HG03378 (cell line): ENCODE results near the gene GET3.
"Not testable (repeated sequence)": the region's sequence is repeated elsewhere in the genome, so short reads cannot be mapped to it uniquely, and the experiment has no call there.

Experiments
- ATAC-seq: cut with Tn5 transposase; IDR thresholded peaks from one replicate; pipeline ENCODE4 v1.9.1; 2021; ENCODE audit warnings: mild to moderate bottlenecking, moderate library complexity; ENCODE audit not compliant: unreplicated experiment

Gene GET3

DNA sequence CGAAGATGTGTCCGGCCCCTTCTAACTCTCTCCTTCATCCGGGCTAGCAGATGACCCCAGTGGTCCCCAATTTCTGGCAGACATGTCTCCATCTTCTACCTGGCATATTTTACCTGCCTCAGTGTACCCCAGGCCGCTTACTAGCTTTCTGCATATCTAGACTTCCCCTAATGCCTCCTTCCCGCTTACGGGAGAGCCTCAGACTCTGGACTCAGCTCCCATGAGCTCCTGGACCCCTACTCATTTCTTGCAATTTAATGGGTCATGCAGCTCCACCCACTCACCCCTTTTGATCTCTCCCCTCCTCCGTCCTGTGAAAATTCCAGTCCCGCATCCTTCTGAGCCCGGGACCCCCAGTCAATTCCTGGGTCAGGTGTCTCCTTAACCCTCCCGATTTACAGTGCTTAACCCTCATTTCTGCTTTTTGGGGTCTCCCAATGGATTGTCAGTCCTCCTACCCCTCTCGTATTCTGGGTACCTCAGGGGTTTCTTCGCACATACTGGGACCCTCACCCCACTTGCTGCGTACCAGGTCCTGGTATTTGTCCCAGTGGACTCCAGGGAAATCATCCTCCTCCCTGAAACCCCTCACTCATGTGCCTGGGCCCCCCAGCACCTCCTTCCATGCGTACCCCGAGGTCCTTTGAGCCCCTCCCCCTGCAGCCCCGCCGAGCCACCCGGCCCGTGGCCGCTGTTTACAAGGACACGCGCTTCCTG, 53.5 kb downstream of the GET3 start:
- ATAC-seq, result no peak

DNA sequence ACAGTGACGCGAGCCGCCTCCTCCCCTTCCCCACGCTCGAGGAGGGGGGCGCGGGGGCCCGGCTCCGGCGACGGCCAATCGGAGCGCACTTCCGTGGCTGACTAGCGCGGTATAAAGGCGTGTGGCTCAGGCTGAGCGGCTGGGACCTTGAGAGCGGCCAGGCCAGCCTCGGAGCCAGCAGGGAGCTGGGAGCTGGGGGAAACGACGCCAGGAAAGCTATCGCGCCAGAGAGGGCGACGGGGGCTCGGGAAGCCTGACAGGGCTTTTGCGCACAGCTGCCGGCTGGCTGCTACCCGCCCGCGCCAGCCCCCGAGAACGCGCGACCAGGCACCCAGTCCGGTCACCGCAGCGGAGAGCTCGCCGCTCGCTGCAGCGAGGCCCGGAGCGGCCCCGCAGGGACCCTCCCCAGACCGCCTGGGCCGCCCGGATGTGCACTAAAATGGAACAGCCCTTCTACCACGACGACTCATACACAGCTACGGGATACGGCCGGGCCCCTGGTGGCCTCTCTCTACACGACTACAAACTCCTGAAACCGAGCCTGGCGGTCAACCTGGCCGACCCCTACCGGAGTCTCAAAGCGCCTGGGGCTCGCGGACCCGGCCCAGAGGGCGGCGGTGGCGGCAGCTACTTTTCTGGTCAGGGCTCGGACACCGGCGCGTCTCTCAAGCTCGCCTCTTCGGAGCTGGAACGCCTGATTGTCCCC, 54.2 kb downstream of the GET3 start, which contains the start of gene JUNB:
JUNB (plus strand) TSS at position 142 of the 706 bp plus-strand sequence; CDS start at position 428, 286 bp downstream.
- ATAC-seq, result no peak

DNA sequence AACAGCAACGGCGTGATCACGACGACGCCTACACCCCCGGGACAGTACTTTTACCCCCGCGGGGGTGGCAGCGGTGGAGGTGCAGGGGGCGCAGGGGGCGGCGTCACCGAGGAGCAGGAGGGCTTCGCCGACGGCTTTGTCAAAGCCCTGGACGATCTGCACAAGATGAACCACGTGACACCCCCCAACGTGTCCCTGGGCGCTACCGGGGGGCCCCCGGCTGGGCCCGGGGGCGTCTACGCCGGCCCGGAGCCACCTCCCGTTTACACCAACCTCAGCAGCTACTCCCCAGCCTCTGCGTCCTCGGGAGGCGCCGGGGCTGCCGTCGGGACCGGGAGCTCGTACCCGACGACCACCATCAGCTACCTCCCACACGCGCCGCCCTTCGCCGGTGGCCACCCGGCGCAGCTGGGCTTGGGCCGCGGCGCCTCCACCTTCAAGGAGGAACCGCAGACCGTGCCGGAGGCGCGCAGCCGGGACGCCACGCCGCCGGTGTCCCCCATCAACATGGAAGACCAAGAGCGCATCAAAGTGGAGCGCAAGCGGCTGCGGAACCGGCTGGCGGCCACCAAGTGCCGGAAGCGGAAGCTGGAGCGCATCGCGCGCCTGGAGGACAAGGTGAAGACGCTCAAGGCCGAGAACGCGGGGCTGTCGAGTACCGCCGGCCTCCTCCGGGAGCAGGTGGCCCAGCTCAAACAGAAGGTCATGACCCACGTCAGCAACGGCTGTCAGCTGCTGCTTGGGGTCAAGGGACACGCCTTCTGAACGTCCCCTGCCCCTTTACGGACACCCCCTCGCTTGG, 55.0 kb downstream of the GET3 start:
- no peak for ATAC-seq

DNA sequence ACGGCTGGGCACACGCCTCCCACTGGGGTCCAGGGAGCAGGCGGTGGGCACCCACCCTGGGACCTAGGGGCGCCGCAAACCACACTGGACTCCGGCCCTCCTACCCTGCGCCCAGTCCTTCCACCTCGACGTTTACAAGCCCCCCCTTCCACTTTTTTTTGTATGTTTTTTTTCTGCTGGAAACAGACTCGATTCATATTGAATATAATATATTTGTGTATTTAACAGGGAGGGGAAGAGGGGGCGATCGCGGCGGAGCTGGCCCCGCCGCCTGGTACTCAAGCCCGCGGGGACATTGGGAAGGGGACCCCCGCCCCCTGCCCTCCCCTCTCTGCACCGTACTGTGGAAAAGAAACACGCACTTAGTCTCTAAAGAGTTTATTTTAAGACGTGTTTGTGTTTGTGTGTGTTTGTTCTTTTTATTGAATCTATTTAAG, 55.6 kb downstream of the GET3 start:
- no peak for ATAC-seq

DNA sequence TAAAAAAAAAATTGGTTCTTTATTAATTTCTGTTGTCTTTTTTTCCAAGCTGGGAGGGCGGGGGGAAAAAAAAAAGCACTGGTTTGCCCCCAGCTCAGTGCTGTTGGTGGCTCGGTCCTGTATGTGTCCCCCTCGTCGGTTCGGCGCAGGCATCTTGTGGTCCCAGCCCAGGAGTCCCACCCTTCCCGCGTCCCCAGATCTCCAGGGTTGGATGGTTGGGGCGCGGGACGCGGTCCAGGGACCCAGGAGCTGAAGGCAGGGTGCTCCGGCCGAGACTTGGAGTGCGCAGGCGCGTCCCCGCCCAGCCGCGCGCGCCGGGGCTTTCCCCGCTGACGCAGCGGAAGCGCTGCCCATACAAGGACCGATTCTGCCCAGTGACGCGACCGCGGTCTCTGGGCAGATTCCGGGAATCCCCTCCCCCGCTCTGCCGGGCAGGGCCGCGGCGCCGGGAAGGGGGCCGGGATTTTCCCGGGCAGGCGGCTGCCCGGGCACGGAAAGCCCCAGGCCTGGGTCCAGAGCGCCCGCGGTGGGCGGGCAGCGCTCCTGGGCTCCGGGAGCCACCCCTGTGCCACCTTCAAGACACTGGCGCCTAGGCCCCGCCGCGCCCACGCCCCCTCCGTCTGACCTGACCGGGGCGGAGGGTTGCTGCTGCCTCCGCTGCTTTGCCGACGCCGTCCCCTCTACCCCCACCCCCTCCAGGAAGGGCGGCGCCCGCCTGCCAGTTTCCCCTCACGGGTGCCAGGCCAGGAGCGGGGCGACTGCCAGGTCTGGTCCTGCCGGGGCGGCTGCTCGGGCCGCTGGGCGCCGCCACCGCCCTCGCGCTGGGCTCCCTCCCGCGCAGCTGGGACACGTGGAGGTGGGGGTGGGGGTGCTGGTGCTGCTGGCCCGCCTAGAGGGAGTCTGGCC, 56.2 kb downstream of the GET3 start:
- peak; percentile 23 for ATAC-seq

DNA sequence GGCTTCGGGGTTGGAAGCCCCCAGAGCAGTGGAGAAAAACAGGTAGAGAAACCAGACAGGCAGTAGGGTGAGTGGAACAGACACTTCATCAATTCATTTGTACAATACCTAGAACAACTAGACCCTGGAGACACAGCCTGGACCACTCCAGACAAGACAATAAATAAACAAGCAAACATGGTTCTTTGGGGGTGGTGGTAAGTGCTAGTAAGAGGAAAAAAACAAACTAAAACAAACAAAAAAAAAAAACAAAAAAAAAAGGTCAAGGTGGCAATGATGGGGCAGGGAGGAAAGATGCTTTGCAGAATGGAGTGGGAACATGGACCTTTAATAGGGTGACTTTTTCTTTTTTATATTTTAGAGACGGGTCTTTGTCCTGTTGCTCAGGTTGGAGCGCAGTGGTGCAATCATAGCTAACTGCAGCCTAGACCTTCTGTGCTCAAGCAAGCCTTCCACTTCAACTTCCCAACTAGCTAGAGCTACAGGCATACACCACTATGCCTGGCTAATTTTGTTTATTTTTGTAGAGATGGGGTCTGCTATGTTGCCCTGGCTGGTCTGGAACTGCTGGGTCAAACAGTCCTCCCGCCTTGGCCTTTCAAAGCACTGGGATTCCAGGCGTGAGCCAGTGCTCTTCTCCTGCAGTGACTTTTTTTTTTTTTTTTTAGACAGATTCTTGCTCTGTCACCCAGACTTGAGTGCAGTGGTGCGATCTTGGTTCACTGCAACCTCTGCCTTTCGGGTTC, 57.1 kb downstream of the GET3 start:
- ATAC-seq, result no peak

DNA sequence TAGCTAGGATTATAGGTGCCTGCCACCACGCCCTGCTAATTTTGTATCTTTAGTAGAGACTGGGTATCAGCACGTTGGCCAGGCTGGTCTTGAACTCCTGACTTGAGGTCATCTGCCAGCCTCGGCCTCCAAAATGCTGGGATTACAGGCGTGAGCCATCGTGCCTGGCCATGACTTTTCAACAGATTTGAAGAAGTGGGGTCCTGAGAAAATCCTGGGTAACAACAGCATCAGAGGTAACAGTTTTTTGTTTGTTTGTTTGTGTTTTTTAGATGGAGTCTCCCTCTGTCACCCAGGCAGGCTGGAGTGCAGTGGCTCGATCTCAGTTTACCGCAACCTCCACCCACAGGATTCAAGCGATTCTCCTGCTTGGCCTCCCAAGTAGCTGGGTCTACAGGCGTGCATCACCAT, 57.7 kb downstream of the GET3 start:
- no peak for ATAC-seq

DNA sequence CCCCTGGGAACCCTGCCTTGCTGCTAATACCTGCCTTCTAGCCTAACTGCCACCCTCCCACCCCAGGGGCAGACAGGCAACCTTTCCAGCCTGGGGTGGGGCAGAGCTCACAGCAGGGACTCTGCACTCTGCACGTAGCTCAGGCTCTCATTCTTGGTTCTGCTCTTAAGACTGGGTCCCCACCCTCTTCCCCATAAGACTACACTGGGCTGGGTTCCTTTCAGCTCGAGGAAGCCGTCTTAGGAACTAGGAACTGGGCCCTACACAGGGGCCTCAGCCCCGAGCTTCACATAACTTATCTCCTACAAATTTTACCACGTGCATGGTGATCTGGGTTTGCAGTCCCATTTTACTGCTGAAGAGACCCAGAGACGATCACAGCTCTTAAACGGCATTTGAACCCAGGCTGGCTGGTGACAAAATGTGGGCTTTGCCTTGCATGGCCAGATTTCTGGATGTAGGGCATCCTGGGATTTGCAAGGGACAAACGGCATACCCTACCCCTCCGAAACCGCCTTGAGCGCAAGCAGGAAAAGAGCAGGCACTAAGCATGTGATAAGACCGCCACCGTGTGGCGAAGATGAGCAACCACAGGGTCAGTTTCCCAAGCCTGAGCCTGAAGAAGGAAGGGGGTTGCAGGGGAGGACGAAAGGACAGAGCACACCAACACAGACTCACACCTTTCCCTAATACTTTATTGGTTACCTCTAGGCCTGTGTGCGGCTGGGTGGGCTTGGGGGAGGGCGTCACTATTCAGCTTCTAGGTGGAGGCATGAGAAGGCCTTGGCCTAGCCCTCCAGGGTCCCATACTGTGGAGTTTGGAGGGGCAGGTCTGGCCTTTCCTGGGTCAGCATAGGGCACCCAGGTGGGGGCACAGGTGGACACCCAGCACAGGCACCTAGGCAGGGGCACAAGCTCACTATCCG, 59.1 kb downstream of the GET3 start:
- no peak for ATAC-seq

DNA sequence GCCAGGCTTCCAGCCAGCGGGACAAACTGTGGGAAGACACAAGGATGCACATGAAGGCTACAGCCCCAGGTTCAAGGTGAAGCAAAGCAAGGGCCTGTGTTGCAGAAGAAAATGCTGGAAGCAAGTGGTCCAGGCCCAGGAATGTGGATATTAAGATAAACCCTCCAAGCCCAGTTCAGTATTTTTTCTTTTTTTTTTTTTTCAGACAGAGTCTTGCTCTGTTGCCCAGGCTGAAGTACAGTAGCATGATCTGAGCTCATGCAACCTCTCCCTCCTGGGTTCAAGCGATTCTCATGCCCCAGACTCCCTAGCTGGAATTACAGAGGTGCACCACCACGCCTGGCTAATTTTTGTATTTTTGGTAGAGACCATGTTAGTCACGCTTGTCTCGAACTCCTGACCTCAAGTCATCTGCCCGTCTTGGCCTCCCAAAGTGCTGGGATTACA, 59.9 kb downstream of the GET3 start:
- no peak for ATAC-seq

DNA sequence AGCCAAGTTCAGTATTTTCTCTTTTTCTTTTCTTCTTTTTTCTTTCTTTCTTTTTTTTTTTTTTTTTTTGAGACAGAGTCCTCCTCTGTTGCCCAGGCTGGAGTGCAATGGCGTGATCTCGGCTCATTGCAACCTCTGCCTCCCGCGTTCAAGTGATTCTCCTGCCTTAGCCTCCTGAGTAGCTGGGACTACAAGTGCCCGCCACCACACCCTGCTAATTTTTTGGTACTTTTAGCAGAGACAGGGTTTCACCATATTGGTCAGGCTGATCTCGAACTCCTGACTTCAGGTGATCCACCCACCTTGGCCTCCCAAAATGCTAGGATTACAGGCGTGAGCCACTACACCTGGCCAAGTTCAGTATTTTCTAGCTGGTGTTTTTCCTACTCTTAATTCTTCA, 60.3 kb downstream of the GET3 start:
- not testable (repeated sequence) for ATAC-seq
